Loucy (cell line): Measurements from ENCODE around the gene RTEL1.

Experiments
- H2AFZ ChIP-seq: fragments of 200-600 bp; sonication (generic); 2 replicates; pipeline ENCODE4 v1.6.0; 2016; ENCODE audit warnings: antibody characterized with exemption, mild to moderate bottlenecking, low read length, moderate library complexity
- H3F3A ChIP-seq: fragments of 200-600 bp; 2 replicates; pipeline ENCODE4 v1.6.0; 2016; ENCODE audit warnings: antibody characterized with exemption, low read depth, mild to moderate bottlenecking
- H3K27me3 ChIP-seq: fragments of 200-600 bp; sonication (generic); 2 replicates; pipeline ENCODE4 v1.6.1; 2014; ENCODE audit warnings: low read length, mild to moderate bottlenecking; ENCODE audit not compliant: insufficient read depth, poor library complexity, severe bottlenecking
- H3K36me3 ChIP-seq: fragments of 200-600 bp; sonication (generic); 2 replicates; pipeline ENCODE4 v1.6.1; 2016; ENCODE audit warnings: low read length; ENCODE audit not compliant: insufficient read depth
- H3K4me1 ChIP-seq: fragments of 200-600 bp; sonication (generic); 2 replicates; pipeline ENCODE4 v1.5.1; 2014; ENCODE audit warnings: low read length, mild to moderate bottlenecking; ENCODE audit not compliant: insufficient read depth, poor library complexity, severe bottlenecking
- H3K4me2 ChIP-seq: fragments of 200-600 bp; sonication (generic); 2 replicates; pipeline ENCODE4 v1.6.0; 2014; ENCODE audit warnings: antibody characterized with exemption, low read length, low read depth, mild to moderate bottlenecking; ENCODE audit not compliant: poor library complexity, severe bottlenecking
- H3K4me3 ChIP-seq: fragments of 200-600 bp; sonication (generic); 2 replicates; pipeline ENCODE4 v1.5.1; 2014; ENCODE audit warnings: low read length, mild to moderate bottlenecking, mixed read lengths; ENCODE audit not compliant: poor library complexity, severe bottlenecking
- H3K79me2 ChIP-seq: fragments of 200-600 bp; sonication (generic); 2 replicates; pipeline ENCODE4 v1.6.1; 2014; ENCODE audit warnings: low read length; ENCODE audit not compliant: insufficient read depth
- H3K9ac ChIP-seq: fragments of 200-600 bp; sonication (generic); 2 replicates; pipeline ENCODE4 v1.6.0; 2014; ENCODE audit warnings: mild to moderate bottlenecking, low read depth, low read length, moderate library complexity; ENCODE audit not compliant: poor library complexity, severe bottlenecking
- H3K9me2 ChIP-seq: fragments of 200-600 bp; sonication (generic); replicated peaks from 2 replicates; pipeline ENCODE4 v1.6.1; 2016; ENCODE audit warnings: low read depth, low read length, mixed read lengths
- H3K9me3 ChIP-seq: fragments of 200-600 bp; sonication (generic); 2 replicates; pipeline ENCODE4 v1.6.1; 2014; ENCODE audit warnings: mild to moderate bottlenecking, antibody characterized with exemption, low read length, low read depth; ENCODE audit not compliant: insufficient read depth
- H4K20me1 ChIP-seq: fragments of 200-600 bp; sonication (generic); 2 replicates; pipeline ENCODE4 v1.6.0; 2014; ENCODE audit warnings: antibody characterized with exemption, low read length, mild to moderate bottlenecking; ENCODE audit not compliant: insufficient read depth, poor library complexity, severe bottlenecking
- CTCF ChIP-seq: fragments of 200-600 bp; sonication (generic); conservative IDR thresholded peaks from 2 replicates; pipeline ENCODE4 v1.5.1; 2014; ENCODE audit warnings: mild to moderate bottlenecking, antibody characterized with exemption, low read length
- EZH2phosphoT487 ChIP-seq: fragments of 200-600 bp; IDR thresholded peaks from 2 replicates; pipeline ENCODE4 v1.6.1; 2018; ENCODE audit warnings: antibody characterized with exemption, mild to moderate bottlenecking, moderate library complexity, borderline replicate concordance

The RTEL1 gene

GRCh38 chr20:63680427-63680826, 22.3 kb downstream of the RTEL1 start:
- no peaks in the 10 kb centered on the region for H3K36me3 ChIP-seq
- H4K20me1 ChIP-seq = no peaks in the 10 kb centered on the region
- no peak overlapping the region for H3K4me2 ChIP-seq
- no peak for TF ChIP-seq CTCF
- TF ChIP-seq EZH2phosphoT487 = no peak
- H3K9me3 ChIP-seq = no peaks in the 10 kb centered on the region
- no peak overlapping the region for H3K9ac ChIP-seq
- no peaks in the 10 kb centered on the region for H3K79me2 ChIP-seq
- no peaks in the 10 kb centered on the region for H3K27me3 ChIP-seq
- no peaks in the 10 kb centered on the region for H3K9me2 ChIP-seq
- H2AFZ ChIP-seq = no peak overlapping the region
- no peak overlapping the region for H3K4me3 ChIP-seq
- H3K4me1 ChIP-seq = peaks cover 4% of the 10 kb centered on the region
- no peaks in the 10 kb centered on the region for H3F3A ChIP-seq

GRCh38 chr20:63680857-63681608, 22.9 kb downstream of the RTEL1 start:
- Histone ChIP-seq H3K9me3 (no peaks in the 10 kb centered on the region), H4K20me1 (no peaks in the 10 kb centered on the region), H3K36me3 (no peaks in the 10 kb centered on the region), H3K9me2 (no peaks in the 10 kb centered on the region), H3K9ac (no peak overlapping the region), H2AFZ (no peak overlapping the region), H3F3A (no peaks in the 10 kb centered on the region), H3K4me2 (no peak overlapping the region), H3K27me3 (no peaks in the 10 kb centered on the region), H3K79me2 (no peaks in the 10 kb centered on the region), H3K4me1 (peaks cover 4% of the 10 kb centered on the region), H3K4me3 (no peak overlapping the region)
- TF ChIP-seq CTCF (no peak), EZH2phosphoT487 (no peak)

- H3K9me2 ChIP-seq = no peaks in the 10 kb centered on the region
- no peaks in the 10 kb centered on the region for H3K36me3 ChIP-seq
- TF ChIP-seq CTCF (no peak), EZH2phosphoT487 (no peak)
- no peak overlapping the region for H2AFZ ChIP-seq
- H3K9me3 ChIP-seq = no peaks in the 10 kb centered on the region
- H3K4me1 ChIP-seq = peaks cover 4% of the 10 kb centered on the region
- H3K4me3 ChIP-seq = no peak overlapping the region
- H4K20me1 ChIP-seq = no peaks in the 10 kb centered on the region
- H3K79me2 ChIP-seq = no peaks in the 10 kb centered on the region
- no peaks in the 10 kb centered on the region for H3F3A ChIP-seq
- no peak overlapping the region for H3K4me2 ChIP-seq
- H3K9ac ChIP-seq = no peak overlapping the region
- H3K27me3 ChIP-seq = no peaks in the 10 kb centered on the region
Observed at GRCh38 chr20:63681609-63682142, 23.6 kb downstream of the RTEL1 start.
